ENCODE measurements around the gene CD99.
"Not testable (repeated sequence)": the region's sequence is repeated elsewhere in the genome, so short reads cannot be mapped to it uniquely, and the experiment has no call there.

The CD99 gene, protein sequence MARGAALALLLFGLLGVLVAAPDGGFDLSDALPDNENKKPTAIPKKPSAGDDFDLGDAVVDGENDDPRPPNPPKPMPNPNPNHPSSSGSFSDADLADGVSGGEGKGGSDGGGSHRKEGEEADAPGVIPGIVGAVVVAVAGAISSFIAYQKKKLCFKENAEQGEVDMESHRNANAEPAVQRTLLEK

DNA sequence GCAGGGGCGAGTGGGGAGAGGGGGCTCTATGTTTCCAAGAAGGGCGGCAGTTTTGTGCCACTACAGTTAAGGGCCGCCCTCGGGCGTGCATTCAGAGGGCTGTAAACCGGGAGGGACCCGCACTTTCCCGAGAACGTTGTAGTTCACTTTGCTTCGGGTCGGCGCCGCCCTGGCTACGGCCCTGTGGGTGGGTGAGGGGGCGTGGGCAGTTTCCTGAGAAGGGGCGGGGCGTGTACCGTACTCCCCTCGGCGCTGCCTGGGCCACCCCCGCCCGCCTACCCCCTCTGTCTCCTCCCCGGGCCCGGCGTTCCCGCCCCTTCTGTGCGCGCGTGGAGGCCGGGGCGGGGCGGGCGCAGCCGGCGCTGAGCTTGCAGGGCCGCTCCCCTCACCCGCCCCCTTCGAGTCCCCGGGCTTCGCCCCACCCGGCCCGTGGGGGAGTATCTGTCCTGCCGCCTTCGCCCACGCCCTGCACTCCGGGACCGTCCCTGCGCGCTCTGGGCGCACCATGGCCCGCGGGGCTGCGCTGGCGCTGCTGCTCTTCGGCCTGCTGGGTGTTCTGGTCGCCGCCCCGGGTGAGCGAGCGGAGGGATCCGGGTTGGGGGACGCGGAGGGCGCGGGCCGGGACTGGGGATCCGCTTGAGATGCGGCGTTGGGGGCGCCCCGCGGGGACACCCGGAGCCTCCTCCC, at the start of gene CD99:
Gene CD99, plus strand, starts transcription at position 440 of the 687 bp plus-strand sequence. Its CDS starts 66 bp downstream, at position 506.
- no peak for DNase-seq

- DNase-seq, result no peak
These were observed 48.9 kb upstream of the CD99 start for GRCh38 chrX:2642146-2642545.

DNA sequence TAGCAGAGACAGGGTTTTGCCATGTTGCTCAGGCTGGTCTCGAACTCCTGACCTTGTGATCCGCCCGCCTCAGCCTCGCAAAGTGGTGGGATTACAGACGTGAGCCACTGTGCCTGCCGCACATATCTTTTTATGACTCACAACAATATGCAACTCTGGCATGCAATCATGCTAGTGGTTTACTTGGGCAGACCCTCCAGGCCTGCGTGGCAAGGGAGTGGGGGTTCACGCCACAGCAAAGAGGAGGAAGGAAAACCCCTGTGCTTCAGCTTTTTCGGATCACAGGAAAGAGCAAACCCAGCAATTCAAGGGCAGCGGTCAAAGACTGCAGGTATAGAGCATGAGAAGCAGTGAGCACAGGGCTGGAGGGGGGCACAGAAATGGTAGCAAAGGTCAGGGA, 48.3 kb upstream of the CD99 start:
- no peak for DNase-seq

- no peak for DNase-seq
These were observed 47.2 kb upstream of the CD99 start for GRCh38 chrX:2643880-2644279.

DNA sequence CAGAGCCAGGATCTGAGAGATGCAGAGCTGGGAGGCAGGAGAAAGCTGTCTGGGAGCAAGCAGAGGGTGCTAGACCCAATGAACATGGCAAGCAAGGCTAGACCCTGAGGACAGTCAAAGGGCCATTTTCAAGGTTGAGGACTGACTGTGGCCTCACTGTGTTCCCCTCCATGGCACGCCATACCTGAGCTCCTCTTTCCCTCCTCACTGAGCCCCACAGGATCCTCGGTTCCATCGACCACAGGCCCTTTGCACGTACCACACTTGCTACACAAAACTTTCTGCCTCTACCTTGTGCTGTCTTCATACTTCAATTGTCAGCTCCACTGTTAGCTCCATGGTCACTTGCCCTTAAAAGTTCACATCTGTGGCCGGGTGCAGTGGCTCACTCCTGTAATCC, 45.5 kb upstream of the CD99 start:
- no peak for DNase-seq

- no peak for DNase-seq
These were observed 43.5 kb upstream of the CD99 start for GRCh38 chrX:2647627-2648026.

- DNase-seq, result no peak
These were observed 41.1 kb upstream of the CD99 start for GRCh38 chrX:2650037-2650436.

DNA sequence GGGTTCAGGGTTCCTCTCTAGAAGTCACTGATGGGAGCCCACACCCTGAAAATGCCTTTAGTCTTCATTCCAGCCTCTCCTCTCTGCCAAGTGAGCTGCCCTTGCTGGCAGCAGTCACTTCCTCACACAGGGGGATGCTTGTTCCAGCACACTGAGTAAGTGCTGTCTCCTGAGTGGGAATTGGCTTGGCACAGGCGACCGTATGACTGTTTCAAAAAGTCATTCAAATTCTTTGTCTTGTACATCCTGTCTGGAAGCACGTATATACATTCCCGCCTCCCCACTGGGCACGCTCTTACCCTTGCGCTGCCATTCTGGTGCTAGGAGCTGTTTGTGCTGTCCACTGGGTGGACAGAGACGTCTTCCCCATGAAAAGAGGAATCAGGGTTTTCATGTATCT, 40.2 kb upstream of the CD99 start:
- DNase-seq, result no peak

GRCh38 chrX:2652106-2652505, 39.0 kb upstream of the CD99 start:
- no peak for DNase-seq

- no peak for DNase-seq
These were observed 36.4 kb upstream of the CD99 start for GRCh38 chrX:2654436-2655340.

- DNase-seq, result no peak
These were observed 34.7 kb upstream of the CD99 start for GRCh38 chrX:2656257-2656836.

DNA sequence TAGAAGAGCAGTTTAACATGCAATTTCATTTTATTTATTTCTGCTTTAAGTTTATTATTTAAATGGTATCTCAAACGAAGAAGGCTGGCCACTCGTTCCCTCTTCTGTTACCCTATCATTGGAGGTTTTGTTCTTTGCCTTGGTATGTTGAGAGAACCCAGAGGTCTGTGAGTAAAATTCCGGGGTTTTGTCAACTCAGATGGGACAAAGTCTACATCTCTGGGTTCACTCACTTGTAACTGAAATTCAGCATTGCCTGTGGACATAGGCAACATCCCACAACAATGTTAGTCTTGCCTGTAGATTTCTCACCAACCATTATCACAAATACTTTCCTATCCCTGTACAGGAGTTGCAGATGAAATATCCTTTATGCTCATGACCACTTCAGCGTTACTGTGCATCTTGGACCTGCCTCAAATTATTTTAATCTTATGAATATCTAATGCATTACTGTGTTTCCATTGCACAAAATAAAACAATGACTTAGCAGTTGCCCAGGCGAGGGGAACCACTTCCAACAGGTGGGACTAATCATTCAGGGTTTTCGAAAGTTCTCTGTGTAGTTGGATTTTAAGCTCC, 33.5 kb upstream of the CD99 start:
- no peak for DNase-seq

GRCh38 chrX:2658585-2659292, 32.4 kb upstream of the CD99 start:
- no peak for DNase-seq

DNA sequence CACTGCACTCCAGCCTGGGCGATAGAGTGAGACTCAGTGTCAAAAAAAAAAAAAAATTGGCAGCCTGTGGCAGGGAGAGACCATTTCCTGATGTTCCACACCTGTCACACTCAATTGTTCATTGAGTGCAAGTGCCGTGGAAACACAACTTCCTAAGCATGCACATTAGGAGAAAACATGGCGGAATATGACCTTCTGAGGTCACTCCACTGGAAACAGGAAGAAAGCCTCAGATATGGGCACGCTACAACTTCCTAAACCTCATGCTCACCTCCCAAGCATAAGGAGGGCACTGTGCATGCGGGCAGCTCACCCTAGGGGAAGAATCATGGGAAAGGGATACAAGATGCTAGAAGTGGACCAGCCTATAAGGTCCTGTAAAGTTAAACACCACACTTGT, 28.5 kb upstream of the CD99 start:
- DNase-seq, result no peak

- DNase-seq, result no peak
These were observed 26.6 kb upstream of the CD99 start for GRCh38 chrX:2664502-2664901.

- no peak for DNase-seq
These were observed 25.4 kb upstream of the CD99 start for GRCh38 chrX:2665387-2666304.

- DNase-seq, result no peak
These were observed 24.6 kb upstream of the CD99 start for GRCh38 chrX:2666491-2666890.

GRCh38 chrX:2670978-2671377, 20.1 kb upstream of the CD99 start:
- no peak for DNase-seq

DNA sequence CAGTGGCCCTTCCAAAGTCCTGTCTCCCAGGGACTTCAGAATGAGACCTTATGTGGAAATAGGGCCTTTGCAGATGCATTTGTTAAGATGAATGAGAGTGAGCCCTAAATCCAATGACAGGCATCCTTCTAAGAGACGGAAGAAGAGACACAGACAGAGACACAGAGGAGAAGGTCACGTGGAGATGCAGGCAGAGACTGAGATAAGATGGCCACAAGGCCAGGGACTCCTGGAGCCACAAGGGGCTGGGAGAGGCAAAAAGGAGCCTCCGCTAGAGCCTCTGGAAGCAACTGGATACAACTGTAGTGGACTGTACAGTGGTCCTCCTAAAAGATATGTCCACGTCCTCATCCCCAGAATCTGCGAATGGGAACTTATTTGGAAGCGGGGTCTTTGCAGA, 19.0 kb upstream of the CD99 start:
- no peak for DNase-seq

- no peak for DNase-seq
These were observed 17.5 kb upstream of the CD99 start for GRCh38 chrX:2673611-2674010.

DNA sequence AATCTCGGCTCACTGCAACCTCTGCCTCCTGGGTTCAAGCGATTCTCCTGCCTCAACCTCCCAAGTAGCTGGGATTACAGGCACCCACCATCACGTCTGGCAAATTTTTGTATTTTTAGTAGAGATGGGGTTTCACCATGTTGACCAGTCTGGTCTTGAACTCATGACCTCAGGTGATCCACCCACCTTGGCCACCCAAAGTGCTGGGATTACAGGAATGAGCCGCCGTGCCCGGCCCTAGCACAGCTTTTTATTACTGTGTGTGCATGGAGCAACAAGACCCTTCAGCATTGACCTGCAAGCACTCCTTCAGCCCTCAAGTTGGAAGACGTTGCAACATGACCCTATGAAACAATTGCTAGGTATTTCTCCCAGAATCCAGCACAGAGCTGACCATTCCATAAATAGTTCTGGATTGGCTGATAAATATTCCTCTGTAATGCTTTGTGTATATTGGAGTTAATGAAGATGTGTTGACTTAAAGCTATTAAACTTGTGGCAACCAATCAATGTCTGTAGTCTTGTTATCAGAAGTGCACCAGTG, 15.4 kb upstream of the CD99 start:
- not testable (repeated sequence) for DNase-seq
